H1 (cell line): ENCODE data around the gene EXOSC5. TPM values are rescaled to one million over a fixed set of nuclear protein-coding genes. Genes with fewer than 3 reads are reported as not detected.

Source experiments
- CTCF ChIA-PET: fragments of 300-600 bp; sonication (Branson Sonifier 250); formaldehyde crosslinking; loops from one replicate; lab custom pipeline; 2021; ENCODE audit not compliant: partially characterized antibody; lab: Charles Lee
- POLR2A ChIA-PET: fragments of 300-600 bp; sonication (Branson Sonifier 250); formaldehyde crosslinking; loops from one replicate; lab custom pipeline; 2021; ENCODE audit warnings: inconsistent platforms; ENCODE audit not compliant: partially characterized antibody; lab: Charles Lee
- DNase-seq, 2 experiments: peaks; one replicate each; pipeline versions ENCODE4 v3.0.0 to v3.0.0-alpha.2; 2010 to 2022; ENCODE audit warnings: low spot score in 2 of 2, low read depth in 1 of 2, mixed read lengths in 1 of 2
- FAIRE-seq: peaks from 2 replicates; lab custom pipeline; 2011; peaks lifted over from hg19 to GRCh38; lab: Jason Lieb, UNC
- H2AFZ ChIP-seq: 2 replicates; pipeline ENCODE4 v1.8.1; 2012; ENCODE audit warnings: low read length, inconsistent platforms
- H2AK5ac ChIP-seq: 2 replicates; pipeline ENCODE4 v1.6.1; 2013; ENCODE audit warnings: low read depth, low read length
- H2BK120ac ChIP-seq: replicated peaks from 2 replicates; pipeline ENCODE3; 2013; ENCODE audit warnings: low read depth, low read length, inconsistent platforms
- H2BK12ac ChIP-seq: 2 replicates; pipeline ENCODE4 v1.6.1; 2013; ENCODE audit warnings: low read depth, low read length
- H2BK15ac ChIP-seq: 2 replicates; pipeline ENCODE4 v1.6.1; 2013; ENCODE audit warnings: low read length
- H2BK20ac ChIP-seq: 2 replicates; pipeline ENCODE4 v1.6.1; 2013; ENCODE audit warnings: low read length
- H2BK5ac ChIP-seq: 2 replicates; pipeline ENCODE4 v1.6.1; 2013; ENCODE audit warnings: low read depth, low read length
- H3K14ac ChIP-seq: 2 replicates; pipeline ENCODE4 v1.6.1; 2013; ENCODE audit warnings: inconsistent platforms; ENCODE audit not compliant: insufficient read length
- H3K18ac ChIP-seq: 2 replicates; pipeline ENCODE4 v1.6.1; 2013; ENCODE audit warnings: low read length; ENCODE audit errors: extremely low read depth
- H3K23ac ChIP-seq: 2 replicates; pipeline ENCODE4 v1.6.1; 2013; ENCODE audit warnings: inconsistent platforms; ENCODE audit not compliant: insufficient read length
- H3K23me2 ChIP-seq: 2 replicates; pipeline ENCODE4 v1.6.1; 2013; ENCODE audit warnings: low read depth, low read length
- H3K27ac ChIP-seq: 2 replicates; pipeline ENCODE4 v1.6.1; 2011; ENCODE audit warnings: low read depth, low read length, inconsistent platforms
- H3K27me3 ChIP-seq, 4 experiments: replicated peaks in 1 of 4; 1 replicate in 1 of 4; 2 replicates in 3 of 4; pipeline versions ENCODE4 v1.6.1 to v1.8.1; 2011 to 2013; ENCODE audit warnings: low read length in 3 of 4, mild to moderate bottlenecking in 3 of 4, inconsistent platforms in 2 of 4, mixed read lengths in 2 of 4, moderate library complexity in 1 of 4; ENCODE audit not compliant: control insufficient read depth in 3 of 4, insufficient read depth in 3 of 4; ENCODE audit errors: extremely low read depth in 1 of 4
- H3K36me3 ChIP-seq, 4 experiments: 2 replicates each; pipeline versions ENCODE4 v1.6.1 to v1.8.1; 2011 to 2013; ENCODE audit warnings: mild to moderate bottlenecking in 4 of 4, low read length in 3 of 4, moderate library complexity in 2 of 4, control low read depth in 1 of 4, inconsistent platforms in 1 of 4; ENCODE audit not compliant: insufficient read depth in 4 of 4, control insufficient read depth in 2 of 4
- H3K4ac ChIP-seq: replicated peaks from 2 replicates; pipeline ENCODE3; 2013; ENCODE audit warnings: low read length, low read depth, mixed read lengths, inconsistent platforms; ENCODE audit not compliant: insufficient read length
- H3K4me1 ChIP-seq, 4 experiments: replicated peaks in 1 of 4; 1 replicate in 1 of 4; 2 replicates in 3 of 4; pipeline versions ENCODE4 v1.6.1 to v1.8.1; 2011 to 2013; ENCODE audit warnings: low read length in 3 of 4, inconsistent platforms in 2 of 4, mixed read lengths in 1 of 4; ENCODE audit not compliant: insufficient read depth in 4 of 4, control insufficient read depth in 3 of 4
- H3K4me2 ChIP-seq, 2 experiments: 2 replicates each; pipeline versions ENCODE4 v1.6.1 to v1.8.1; 2011 to 2013; ENCODE audit warnings: low read depth in 2 of 2, low read length in 2 of 2, control low read depth in 1 of 2, inconsistent platforms in 1 of 2, mild to moderate bottlenecking in 1 of 2; ENCODE audit not compliant: insufficient read depth in 1 of 2
- H3K4me3 ChIP-seq, 4 experiments: fragments of 200-600, 300-600 bp in 1 of 4; sonication (generic), shearing (Covaris generic), sonication (Bioruptor Twin) in 1 of 4; 2 replicates each; pipeline versions ENCODE4 v1.5.1 to v1.8.1; 2011 to 2016; ENCODE audit warnings: low read length in 4 of 4, low read depth in 3 of 4, control low read depth in 2 of 4, inconsistent platforms in 2 of 4, mild to moderate bottlenecking in 2 of 4, mixed read lengths in 1 of 4, moderate library complexity in 1 of 4; ENCODE audit not compliant: insufficient read depth in 2 of 4; ENCODE audit errors: extremely low read depth in 1 of 4
- H3K56ac ChIP-seq: replicated peaks from 2 replicates; pipeline ENCODE3; 2013; ENCODE audit warnings: low read depth, mild to moderate bottlenecking, mixed read lengths, low read length, inconsistent platforms; ENCODE audit not compliant: insufficient read length
- H3K79me1 ChIP-seq: 2 replicates; pipeline ENCODE4 v1.6.1; 2013; ENCODE audit warnings: low read depth, low read length, control low read depth
- H3K79me2 ChIP-seq, 2 experiments: 2 replicates each; pipeline versions ENCODE4 v1.6.1 to v1.8.1; 2012 to 2013; ENCODE audit warnings: low read length in 2 of 2, mild to moderate bottlenecking in 2 of 2, inconsistent platforms in 1 of 2; ENCODE audit not compliant: insufficient read depth in 2 of 2, control insufficient read depth in 1 of 2
- H3K9ac ChIP-seq, 4 experiments: replicated peaks in 1 of 4; 1 replicate in 1 of 4; 2 replicates in 3 of 4; pipeline versions ENCODE4 v1.6.1 to v1.8.1; 2011 to 2013; ENCODE audit warnings: low read depth in 3 of 4, low read length in 3 of 4, control low read depth in 2 of 4, mild to moderate bottlenecking in 2 of 4, moderate library complexity in 2 of 4, inconsistent platforms in 1 of 4; ENCODE audit errors: extremely low read depth in 1 of 4
- H3K9me3 ChIP-seq, 2 experiments: 2 replicates each; pipeline versions ENCODE4 v1.6.1 to v1.8.1; 2012 to 2013; ENCODE audit warnings: mild to moderate bottlenecking in 2 of 2, moderate library complexity in 2 of 2, control low read depth in 1 of 2, inconsistent platforms in 1 of 2, low read depth in 1 of 2, low read length in 1 of 2, mixed read lengths in 1 of 2; ENCODE audit not compliant: insufficient read depth in 2 of 2
- H4K20me1 ChIP-seq, 2 experiments: replicated peaks in 1 of 2; 2 replicates each; pipeline versions ENCODE3 to v1.8.1; 2011 to 2013; ENCODE audit warnings: inconsistent platforms in 2 of 2, low read length in 2 of 2, mild to moderate bottlenecking in 1 of 2; ENCODE audit not compliant: insufficient read depth in 2 of 2, control insufficient read depth in 1 of 2
- H4K5ac ChIP-seq: 2 replicates; pipeline ENCODE4 v1.6.1; 2013; ENCODE audit warnings: low read length, low read depth, mixed read lengths, inconsistent platforms; ENCODE audit not compliant: insufficient read length
- H4K8ac ChIP-seq: 2 replicates; pipeline ENCODE4 v1.8.0; 2013; ENCODE audit warnings: mild to moderate bottlenecking, moderate library complexity, low read length, inconsistent platforms; ENCODE audit not compliant: insufficient read depth; ENCODE audit errors: extremely low read depth
- H4K91ac ChIP-seq: replicated peaks from 2 replicates; pipeline ENCODE3; 2013; ENCODE audit warnings: low read length, mixed read lengths, inconsistent platforms; ENCODE audit not compliant: insufficient read length
- CREB1 ChIP-seq: IDR thresholded peaks from 2 replicates; pipeline ENCODE4 v1.6.1; 2012; ENCODE audit warnings: inconsistent platforms
- EGR1 ChIP-seq: IDR thresholded peaks from 2 replicates; pipeline ENCODE4 v1.6.1; 2011; ENCODE audit warnings: low read depth, low read length, borderline replicate concordance
- EZH2 ChIP-seq: fragments of 200-600 bp; sonication (generic); IDR thresholded peaks from 2 replicates; pipeline ENCODE4 v1.7.1; 2012; ENCODE audit warnings: low read depth, mild to moderate bottlenecking, moderate library complexity, low read length, inconsistent platforms; ENCODE audit not compliant: severe bottlenecking
- JUN ChIP-seq: IDR thresholded peaks from 2 replicates; pipeline ENCODE4 v1.6.1; 2011; ENCODE audit warnings: low read depth, mild to moderate bottlenecking, improper control_type of control experiment, low read length
- NRF1 ChIP-seq: IDR thresholded peaks from 2 replicates; pipeline ENCODE4 v1.6.1; 2011; ENCODE audit warnings: mild to moderate bottlenecking, low read depth, low read length, improper control_type of control experiment
- POLR2AphosphoS5 ChIP-seq: IDR thresholded peaks from 2 replicates; pipeline ENCODE4 v1.6.1; 2011; ENCODE audit warnings: low read depth, low read length
- POU5F1 ChIP-seq: IDR thresholded peaks from 2 replicates; pipeline ENCODE4 v1.6.1; 2011; ENCODE audit warnings: low read depth, mild to moderate bottlenecking, low read length, moderate library complexity
- SIN3A ChIP-seq, 2 experiments: IDR thresholded peaks in 1 of 2; conservative IDR thresholded peaks in 1 of 2; 2 replicates each; pipeline ENCODE4 v1.6.1; 2011 to 2012; ENCODE audit warnings: low read length in 2 of 2, improper control_type of control experiment in 1 of 2, low read depth in 1 of 2, mild to moderate bottlenecking in 1 of 2
- SP2 ChIP-seq: IDR thresholded peaks from 2 replicates; pipeline ENCODE4 v1.6.1; 2012; ENCODE audit warnings: mild to moderate bottlenecking, low read length, inconsistent platforms
- SUZ12 ChIP-seq: fragments of 200-600 bp; sonication (generic); IDR thresholded peaks from 2 replicates; pipeline ENCODE4 v1.6.1; 2012; ENCODE audit warnings: mild to moderate bottlenecking, inconsistent platforms, low read length, moderate library complexity, mixed read lengths
- WGBS, 2 experiments: shearing (Covaris generic) in 1 of 2; methylation state at CpG; one replicate each; pipeline versions ENCODE4 v1.1.6 to v1.1.7; 2013 to 2015; ENCODE audit warnings: low lambda C conversion rate in 2 of 2, mixed read lengths in 2 of 2, inconsistent platforms in 1 of 2, low coverage in 1 of 2, missing lambda C conversion rate in 1 of 2; ENCODE audit not compliant: insufficient replicate concordance in 2 of 2, insufficient coverage in 1 of 2, insufficient read length in 1 of 2; ENCODE audit errors: extremely low coverage in 1 of 2, missing lambda C conversion rate in 1 of 2; 5-methylcytosine and 5-hydroxymethylcytosine counted together
- polyA plus RNA-seq, 7 experiments: library from polyadenylated mRNA; depleted of rRNA in 3 of 7; stranded (reverse) in 5 of 7; unstranded in 2 of 7; fragments of >200 nt in 5 of 7; fragments of 200-250 nt in 2 of 7; gene quantifications; 1 replicate in 5 of 7; 2 replicates in 1 of 7; 4 replicates in 1 of 7; pipeline versions ENCODE4 v1.2.1 to v1.2.3, GENCODE V29; 2011 to 2013; ENCODE audit warnings: missing spikeins in 2 of 7, mixed read lengths in 2 of 7
- total RNA-seq: library from RNA; stranded (reverse); fragmentation: NEBNext Ultra II Directional; extraction: Animal tissue kit (Norgen Biotek cat#: 25700); gene quantifications from 2 replicates; pipeline ENCODE4 v1.2.1, GENCODE V29; 2021

Gene EXOSC5
- total and polyA plus RNA-seq, 2 of the 8 experiments (the other 6 are each of a cell fraction or from before 2014, with no cell fraction given), result 56.2 to 92.8 TPM

GRCh38 chr19:41350735-41351338 is 46.3 kb downstream of the EXOSC5 start:
- no peak overlapping the region; the same call in 1 of the 2 replicates for H4K8ac ChIP-seq
- 6% methylated on average over 20 of the region's 22 CpGs; no CpG with 5 or more reads in 1 of the 2 experiments for WGBS, 2 experiments
- peaks cover 10 to 36% (median 28%) of the 10 kb centered on the region in 4 experiments for H3K27me3 ChIP-seq
- H3K23ac ChIP-seq, result no peak overlapping the region
- H3K56ac ChIP-seq, result no peak overlapping the region
- peak overlapping the region; percentile 29; the same call in 1 of the 2 replicates for H2BK12ac ChIP-seq
- ChIA-PET POLR2A (interaction anchor here (2.0 to 5.4 kb wide), 3 partner anchors 13 to 512 kb away, joined by 6 to 29 read pairs (median 7); partner anchors contain the start of gene B9D2), CTCF (interaction anchor here (1.0 to 8.0 kb wide), 4 partner anchors 9 to 50 kb away, joined by 3 to 33 read pairs (median 14); no protein-coding TSS in a partner anchor)
- 0 out of 4 replicates have a peak, but pooled peaks of 1 of the 2 experiments have one; percentile 25 for TF ChIP-seq SIN3A (conservative IDR thresholded peaks at IDR 0.05 in 1 of 2, IDR thresholded peaks at IDR 0.05 in 1 of 2; ENCODE audit: low read depth in 1 of 2, low read length in 2 of 2)
- TF ChIP-seq EGR1, result no peak
- no peak for TF ChIP-seq JUN
- peak; percentile 64; the same call in 1 of the 2 replicates for TF ChIP-seq SUZ12
- no peak for TF ChIP-seq CREB1
- TF ChIP-seq EZH2, result peak; percentile 41
- no peak for TF ChIP-seq POLR2AphosphoS5
- TF ChIP-seq POU5F1, result no peak
- TF ChIP-seq SP2, result no peak
- no peak for TF ChIP-seq NRF1
- no peak overlapping the region for H3K9ac ChIP-seq
- no peak overlapping the region for H2AK5ac ChIP-seq
- no peak overlapping the region for H2BK20ac ChIP-seq
- DNase-seq, result no peak
- H3K79me1 ChIP-seq, result no peaks in the 10 kb centered on the region
- peaks cover 0 to 14% (median 4%) of the 10 kb centered on the region in 4 experiments; a peak in 5 of 7 replicates for H3K4me1 ChIP-seq
- H2AFZ ChIP-seq, result 0 out of 2 replicates have a peak overlapping the region, but pooled peaks have one; percentile 27
- no peak for FAIRE-seq
- H3K4ac ChIP-seq, result no peak overlapping the region
- no peak overlapping the region for H3K14ac ChIP-seq
- peak overlapping the region; percentile 88 to 92 for H3K4me2 ChIP-seq
- no peaks in the 10 kb centered on the region for H3K79me2 ChIP-seq
- no peaks in the 10 kb centered on the region for H3K36me3 ChIP-seq
- no peak overlapping the region; the same call in 1 of the 2 replicates for H3K18ac ChIP-seq
- no peaks in the 10 kb centered on the region for H3K9me3 ChIP-seq
- H3K27ac ChIP-seq, result no peak overlapping the region
- H2BK120ac ChIP-seq, result no peak overlapping the region
- peak overlapping the region; percentile 3 for H4K91ac ChIP-seq
- no peak overlapping the region for H4K5ac ChIP-seq
- peak overlapping the region; percentile 52 to 75 (median 70) for H3K4me3 ChIP-seq
- no peak overlapping the region for H2BK15ac ChIP-seq
- H3K23me2 ChIP-seq, result peaks cover 27% of the 10 kb centered on the region
- H4K20me1 ChIP-seq, result peaks cover 0 to 2% of the 10 kb centered on the region in 2 experiments
- no peak overlapping the region; the same call in 1 of the 2 replicates for H2BK5ac ChIP-seq
